Gastrocnemius medialis (tissue), 4 donors: Measurements from ENCODE around the gene REXO5.

Experiments used
- POLR2A ChIP-seq, 2 donors: fragments of 450-650 bp; IDR thresholded peaks; one replicate each; pipeline ENCODE4 v1.6.1; 2017; ENCODE audit warnings: antibody characterized with exemption in 2 of 2, mild to moderate bottlenecking in 2 of 2, moderate library complexity in 2 of 2
- TF ChIP-seq, protein P1 (sequence below), 5 experiments: fragments of 450-650 bp in 3 of 5; fragments of 200-600 bp in 2 of 5; sonication (generic) in 2 of 5; IDR thresholded peaks in 4 of 5; conservative IDR thresholded peaks in 1 of 5; 1 replicate in 4 of 5; 2 replicates in 1 of 5; pipeline ENCODE4 v1.5.1; 2016 to 2019; ENCODE audit warnings: antibody characterized with exemption in 5 of 5, mild to moderate bottlenecking in 3 of 5, moderate library complexity in 3 of 5

- TF ChIP-seq POLR2A (IDR thresholded peaks at IDR 0.05) = no peak
- TF ChIP-seq, protein P1, sequence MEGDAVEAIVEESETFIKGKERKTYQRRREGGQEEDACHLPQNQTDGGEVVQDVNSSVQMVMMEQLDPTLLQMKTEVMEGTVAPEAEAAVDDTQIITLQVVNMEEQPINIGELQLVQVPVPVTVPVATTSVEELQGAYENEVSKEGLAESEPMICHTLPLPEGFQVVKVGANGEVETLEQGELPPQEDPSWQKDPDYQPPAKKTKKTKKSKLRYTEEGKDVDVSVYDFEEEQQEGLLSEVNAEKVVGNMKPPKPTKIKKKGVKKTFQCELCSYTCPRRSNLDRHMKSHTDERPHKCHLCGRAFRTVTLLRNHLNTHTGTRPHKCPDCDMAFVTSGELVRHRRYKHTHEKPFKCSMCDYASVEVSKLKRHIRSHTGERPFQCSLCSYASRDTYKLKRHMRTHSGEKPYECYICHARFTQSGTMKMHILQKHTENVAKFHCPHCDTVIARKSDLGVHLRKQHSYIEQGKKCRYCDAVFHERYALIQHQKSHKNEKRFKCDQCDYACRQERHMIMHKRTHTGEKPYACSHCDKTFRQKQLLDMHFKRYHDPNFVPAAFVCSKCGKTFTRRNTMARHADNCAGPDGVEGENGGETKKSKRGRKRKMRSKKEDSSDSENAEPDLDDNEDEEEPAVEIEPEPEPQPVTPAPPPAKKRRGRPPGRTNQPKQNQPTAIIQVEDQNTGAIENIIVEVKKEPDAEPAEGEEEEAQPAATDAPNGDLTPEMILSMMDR (IDR thresholded peaks at IDR 0.05 in 4 of 5, conservative IDR thresholded peaks at IDR 0.05 in 1 of 5) = no peak
These were observed 40.2 kb downstream of the REXO5 start for GRCh38 chr16:20846551-20846950.
